ENCODE measurements around the gene TRPV4.

The TRPV4 gene

DNA sequence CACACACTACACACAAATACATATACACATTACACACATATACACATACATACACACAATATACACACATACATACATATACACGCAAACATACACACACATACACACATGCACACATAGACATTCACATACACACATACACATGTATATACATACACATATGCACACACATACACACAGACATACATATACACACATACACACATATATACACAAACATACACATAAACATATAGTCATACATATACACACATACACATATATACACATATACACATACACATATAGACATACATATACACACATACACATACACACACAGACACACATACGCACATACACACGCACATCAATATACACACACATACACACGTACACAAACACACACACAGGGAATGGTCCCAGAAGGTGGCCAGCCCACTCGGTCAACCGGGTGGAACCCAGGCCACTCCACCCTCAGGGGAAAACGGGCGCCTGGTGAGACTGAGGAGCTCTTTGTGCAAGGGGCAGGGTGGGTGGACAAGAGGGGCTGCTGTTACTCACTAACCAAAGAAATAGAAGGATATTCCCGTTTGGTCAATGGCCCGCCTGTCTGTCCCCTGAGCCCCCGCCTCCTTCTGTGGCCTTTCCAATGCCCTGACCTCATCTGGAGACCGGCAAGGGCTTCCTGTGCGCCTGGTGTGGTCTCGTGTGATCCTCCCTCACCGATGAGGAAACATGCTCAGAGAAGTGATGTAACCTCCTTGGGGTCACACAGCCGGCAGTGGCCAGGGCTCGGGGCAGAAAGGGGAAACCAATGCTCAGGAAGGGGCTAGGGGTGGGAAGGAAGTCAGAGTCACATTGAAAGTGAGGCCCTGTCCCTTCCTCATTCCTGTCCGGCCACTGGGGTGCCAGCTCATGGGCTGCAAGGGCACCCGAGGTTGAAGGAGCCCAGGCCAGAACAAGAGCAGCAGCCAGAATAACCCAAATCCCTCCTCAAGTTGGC, 5.3 kb downstream of the TRPV4 start:
- DNase-seq (ENCODE audit: low spot score), result no peak

GRCh38 chr12:109827080-109827479, 6.1 kb downstream of the TRPV4 start:
- DNase-seq (ENCODE audit: low spot score), result no peak

DNA sequence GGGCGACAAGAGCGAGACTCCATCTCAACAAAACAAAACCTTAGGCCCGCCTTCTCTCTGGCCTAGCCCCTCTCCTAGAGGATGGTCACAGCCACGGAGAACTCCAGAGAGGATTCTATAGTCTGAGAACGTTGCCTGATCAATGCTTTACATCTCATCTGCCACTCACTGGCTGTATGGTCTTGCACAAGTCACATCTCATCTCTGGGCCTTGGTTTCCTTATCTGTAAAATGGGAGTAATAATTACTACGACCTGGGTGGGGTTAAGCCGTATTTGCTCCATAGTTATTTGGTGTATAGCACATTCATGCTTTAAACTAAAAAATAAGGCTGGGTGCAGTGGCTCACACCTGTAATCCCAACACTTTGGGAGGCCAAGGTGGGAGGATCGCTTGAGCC, 8.5 kb downstream of the TRPV4 start:
- no peak for DNase-seq (ENCODE audit: low spot score)

GRCh38 chr12:109822951-109823411, 10.2 kb downstream of the TRPV4 start:
- no peak for DNase-seq (ENCODE audit: low spot score)

GRCh38 chr12:109822416-109822815, 10.8 kb downstream of the TRPV4 start:
- DNase-seq (ENCODE audit: low spot score), result no peak

DNA sequence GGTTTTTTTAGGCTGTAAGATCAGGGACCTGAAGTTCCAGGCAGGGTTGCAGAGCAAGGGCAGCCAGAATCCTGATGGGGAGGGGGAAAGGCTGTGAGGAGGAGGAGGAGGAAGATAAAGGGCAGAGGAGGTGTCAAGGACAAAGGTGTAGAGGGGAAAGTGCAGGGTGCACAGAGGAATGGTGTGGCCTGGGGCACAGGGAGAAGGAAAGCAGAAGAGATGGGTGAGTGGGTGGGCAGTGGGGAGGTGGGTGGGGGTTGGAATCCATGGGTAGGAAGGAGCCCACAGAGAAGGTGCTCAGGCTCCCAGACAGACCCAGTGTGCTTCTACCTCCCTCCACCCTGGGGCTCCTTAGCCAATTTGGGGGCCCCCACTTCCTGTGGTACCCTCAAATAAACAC, 11.2 kb downstream of the TRPV4 start:
- no peak for DNase-seq (ENCODE audit: low spot score)

DNA sequence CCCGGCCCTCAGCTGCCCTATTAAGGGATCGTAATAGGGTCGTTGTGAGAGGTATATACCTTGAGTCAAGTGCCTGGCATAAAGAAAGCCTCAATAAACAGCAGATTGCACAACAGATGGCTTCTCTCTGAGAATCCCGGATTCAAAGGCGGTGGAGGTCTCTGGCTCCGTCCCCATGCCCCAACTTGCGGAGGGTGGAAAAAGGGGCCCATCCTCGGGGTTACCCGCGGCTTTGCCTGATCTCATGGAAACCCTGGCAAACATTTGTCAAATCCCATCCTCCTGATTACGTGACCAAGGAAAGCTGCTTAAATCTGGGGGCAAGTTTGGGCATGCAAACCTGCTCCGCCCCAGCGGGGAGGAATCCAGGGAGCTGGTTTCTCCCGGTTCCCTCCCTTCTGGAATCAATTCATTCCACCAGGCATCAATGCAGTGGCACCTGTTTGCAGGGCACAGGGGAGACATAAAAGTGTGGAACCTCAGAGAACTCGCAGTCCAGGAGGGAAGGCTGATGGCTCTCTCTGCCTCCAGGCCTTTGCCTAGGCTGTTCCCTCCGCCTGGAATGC, 12.3 kb downstream of the TRPV4 start:
- DNase-seq (ENCODE audit: low spot score), result no peak

DNA sequence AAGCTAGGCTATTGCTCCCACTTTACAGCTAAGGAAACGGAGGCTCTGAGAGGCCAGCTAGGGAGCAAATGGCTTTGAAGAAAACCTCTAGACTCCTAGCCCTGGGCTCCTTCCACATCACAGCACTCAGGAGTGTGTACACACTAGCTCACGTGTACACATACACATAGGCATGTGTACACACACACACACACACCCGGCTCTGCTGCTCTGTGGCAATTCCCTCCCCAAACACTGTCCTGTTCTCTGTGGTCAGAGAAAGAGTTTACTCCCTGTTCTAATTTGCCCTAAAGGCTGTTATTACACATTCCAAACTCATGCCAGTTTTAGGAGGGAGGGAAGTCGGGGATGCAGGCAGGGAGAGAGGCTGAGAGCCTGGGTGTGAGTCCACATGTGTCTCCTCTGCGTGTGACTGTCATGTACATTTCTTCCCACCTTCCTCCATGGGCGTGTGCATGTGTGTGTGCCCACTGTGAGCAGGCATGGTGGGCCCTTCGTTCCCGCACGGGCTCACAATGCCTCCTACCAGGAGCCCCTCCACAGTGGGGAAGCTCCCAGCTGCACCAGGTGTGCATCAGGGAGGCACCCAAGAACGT, 14.2 kb downstream of the TRPV4 start:
- DNase-seq (ENCODE audit: low spot score), result no peak

GRCh38 chr12:109818253-109818652, 14.9 kb downstream of the TRPV4 start:
- no peak for DNase-seq (ENCODE audit: low spot score)

DNA sequence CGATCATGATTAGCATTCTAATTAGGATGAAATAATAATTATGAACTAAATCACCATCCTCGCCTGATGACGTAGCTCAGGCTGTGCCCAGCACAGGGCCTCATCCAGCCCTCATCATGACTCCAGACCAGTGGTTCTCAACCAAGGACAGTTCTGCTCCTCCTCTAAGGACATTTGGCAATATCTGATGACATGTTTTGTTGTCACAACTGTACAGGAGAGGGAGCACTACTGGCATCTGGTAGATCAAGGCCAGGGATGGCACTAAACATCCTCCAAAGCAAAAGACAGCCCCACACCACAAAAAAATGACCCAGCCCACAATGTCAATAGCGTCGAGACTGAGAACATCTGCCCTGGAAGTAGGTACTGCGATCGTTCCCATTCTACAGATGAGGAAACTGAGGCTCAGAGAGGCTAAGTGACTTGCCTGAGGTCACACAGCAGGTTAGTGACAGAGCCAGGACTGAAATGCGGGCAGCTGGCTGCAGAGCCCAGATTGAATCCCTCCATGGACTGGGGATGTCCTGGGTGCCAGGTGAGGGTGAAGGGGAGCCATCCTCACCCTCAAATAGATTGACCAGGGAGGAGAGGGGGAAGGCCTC, 15.5 kb downstream of the TRPV4 start:
- no peak for DNase-seq (ENCODE audit: low spot score)

DNA sequence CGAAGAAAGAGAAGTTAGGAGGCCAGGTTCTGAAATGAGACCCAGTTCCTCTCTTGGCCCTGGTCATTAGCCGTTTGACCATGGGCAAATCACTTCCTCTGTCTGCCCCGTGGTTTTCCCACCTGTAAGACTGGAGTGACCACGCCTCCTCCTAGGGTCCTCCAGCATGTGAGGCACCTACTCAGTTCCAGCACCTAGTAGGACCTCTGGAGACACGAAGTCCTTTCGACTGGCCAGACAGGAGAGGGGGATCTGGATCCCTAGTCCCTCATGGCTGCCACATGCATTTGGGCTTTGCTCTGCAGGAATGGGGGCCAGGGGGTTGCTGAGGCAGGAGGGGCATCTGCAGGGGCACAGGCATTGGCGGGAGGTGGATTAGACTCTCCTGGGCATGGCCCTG, 16.3 kb downstream of the TRPV4 start:
- no peak for DNase-seq (ENCODE audit: low spot score)

- DNase-seq (ENCODE audit: low spot score), result no peak
These were observed 17.2 kb downstream of the TRPV4 start for GRCh38 chr12:109815757-109816617.

- no peak for DNase-seq (ENCODE audit: low spot score)
These were observed 18.0 kb downstream of the TRPV4 start for GRCh38 chr12:109815225-109815624.

DNA sequence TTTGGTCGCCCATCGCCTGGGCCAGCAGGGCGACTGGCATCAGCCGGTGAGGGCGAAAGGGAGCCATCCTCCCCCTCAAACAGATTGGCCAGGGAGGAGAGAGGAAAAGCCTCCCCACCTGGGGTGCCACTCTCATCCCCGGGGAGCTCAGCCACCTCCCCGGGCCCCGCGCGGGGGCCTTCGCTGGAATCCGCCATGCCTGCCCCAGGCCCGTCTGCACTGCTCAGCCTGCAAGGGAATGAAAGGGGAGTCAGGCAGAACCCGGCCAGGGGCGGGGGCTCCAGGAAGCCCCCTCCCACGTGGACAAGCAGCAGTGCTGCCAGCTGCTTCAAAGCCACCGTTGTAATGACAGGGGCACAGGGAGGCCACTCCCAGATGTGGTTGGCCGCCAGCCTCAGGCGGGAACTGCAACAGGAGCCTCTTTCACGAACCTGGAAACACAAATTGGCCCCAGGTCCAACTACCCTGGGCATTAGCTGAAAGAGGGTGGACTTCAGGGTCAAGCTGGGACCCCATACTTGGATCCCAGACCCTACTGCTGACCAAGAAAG, 18.5 kb downstream of the TRPV4 start:
- DNase-seq (ENCODE audit: low spot score), result no peak

- DNase-seq (ENCODE audit: low spot score), result no peak
These were observed 19.3 kb downstream of the TRPV4 start for GRCh38 chr12:109813810-109814416.

- DNase-seq (ENCODE audit: low spot score), result no peak
These were observed 21.6 kb downstream of the TRPV4 start for GRCh38 chr12:109811624-109811995.

DNA sequence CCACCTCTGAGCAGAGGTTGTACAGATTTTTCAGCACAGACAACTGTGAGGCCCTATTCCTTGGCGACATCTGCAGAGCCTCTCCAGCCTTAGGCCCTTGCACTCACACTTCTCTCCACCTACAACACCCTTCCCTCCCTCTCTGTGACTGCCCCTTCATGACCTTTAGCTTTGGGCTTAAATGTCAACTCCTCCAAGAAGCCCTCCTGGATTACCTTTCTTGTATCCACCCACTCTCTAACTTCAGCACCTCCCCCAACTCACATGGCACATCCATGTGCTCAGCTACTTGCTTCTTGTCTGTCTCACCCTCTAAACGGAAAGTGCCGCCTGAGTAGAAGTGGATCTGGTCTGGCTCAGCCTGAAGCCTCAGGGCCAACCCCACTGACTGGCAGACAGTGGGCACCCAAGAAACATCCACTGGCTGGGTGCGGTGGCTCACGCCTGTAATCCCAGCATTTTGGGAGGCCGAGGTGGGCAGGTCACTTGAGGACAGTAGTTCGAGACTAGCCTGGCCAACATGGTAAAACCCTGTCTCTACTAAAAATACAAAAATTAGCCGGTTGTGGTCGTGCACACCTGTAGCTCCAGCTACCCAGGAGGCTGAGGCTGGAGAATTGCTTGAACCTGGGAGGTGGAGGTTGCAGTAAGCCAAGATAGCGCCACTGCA, 22.1 kb downstream of the TRPV4 start:
- DNase-seq (ENCODE audit: low spot score), result no peak

DNA sequence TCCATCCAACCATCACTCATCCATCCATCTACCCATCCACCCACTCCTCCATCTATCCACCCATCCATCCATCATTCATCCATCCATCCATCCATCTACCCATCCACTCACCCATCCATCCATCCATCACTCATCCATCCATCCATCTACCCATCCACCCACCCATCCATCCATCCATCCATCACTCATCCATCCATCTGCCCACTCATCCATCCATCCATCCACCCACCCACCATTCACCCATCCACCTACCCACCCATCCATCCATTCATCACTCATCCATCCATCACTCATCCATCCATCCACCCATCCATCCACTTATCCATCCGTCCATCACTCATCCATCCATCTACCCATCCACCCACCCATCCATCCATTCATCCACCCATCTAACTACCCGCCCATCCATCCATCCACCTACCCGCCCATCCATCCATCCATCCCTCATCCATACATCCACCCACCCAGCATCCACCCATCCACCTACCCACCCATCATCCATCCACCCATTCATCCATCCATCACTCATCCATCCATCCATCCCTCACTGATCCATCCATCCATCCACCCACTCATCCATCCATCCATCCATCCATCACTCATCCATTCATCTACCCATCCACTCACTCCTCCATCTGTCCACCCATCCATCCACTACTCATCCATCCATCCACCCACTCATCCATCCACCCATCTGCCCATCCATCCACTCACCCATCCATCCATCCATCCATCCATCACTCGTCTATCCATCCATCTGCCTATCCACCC, 24.1 kb downstream of the TRPV4 start:
- no peak for DNase-seq (ENCODE audit: low spot score)

DNA sequence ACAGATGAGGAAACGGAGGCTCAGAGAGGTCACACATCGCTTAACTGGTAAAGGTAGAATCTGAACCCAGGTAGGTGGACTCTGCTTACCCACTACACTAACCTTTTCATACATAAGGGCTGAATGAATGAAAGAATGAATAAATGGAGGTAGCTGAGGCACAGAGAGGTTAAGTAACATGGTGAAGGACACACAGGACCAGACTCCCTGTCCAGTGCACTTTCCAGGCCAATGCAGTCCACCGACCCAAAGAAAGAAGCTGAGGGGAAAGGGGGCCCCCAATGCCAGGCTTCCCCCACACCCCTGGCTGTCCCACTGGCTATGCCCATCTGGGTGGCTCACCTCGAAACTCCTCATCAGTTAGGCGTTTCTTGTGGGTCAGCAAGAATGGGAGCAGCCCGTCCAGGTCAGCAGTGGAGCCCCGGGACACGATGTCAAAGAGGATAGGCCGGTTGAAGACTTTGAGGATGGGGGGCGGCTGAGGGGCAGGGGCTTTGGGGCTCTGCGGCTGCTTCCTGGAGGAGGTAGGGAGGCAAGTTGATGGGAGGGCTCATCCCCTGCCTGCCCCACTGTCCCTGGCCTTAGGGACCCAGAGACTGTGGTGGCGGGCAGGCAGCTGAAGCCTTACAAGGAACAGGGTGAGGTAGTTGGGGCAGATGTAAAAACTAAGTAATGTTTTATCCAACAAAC, 25.1 kb downstream of the TRPV4 start:
- DNase-seq (ENCODE audit: low spot score), result no peak

Measured in hematopoietic multipotent progenitor cell treated with erythropoietin and hydrocortisone succinate and interleukin-3 and kit ligand, for 15 days (in vitro differentiated cells).